Upper lobe of right lung (tissue), 1 donor: ENCODE results near the gene BACE1-AS. TPM values are rescaled to one million over a fixed set of nuclear protein-coding genes. Genes with fewer than 3 reads are reported as not detected.

Experiments used
- ATAC-seq: fragments of 200-7000 bp; cut with Tn5 transposase; one replicate; pipeline ENCODE4 v1.9.1; 2020; ENCODE audit warnings: mild to moderate bottlenecking, moderate library complexity
- DNase-seq: peaks from one replicate; pipeline ENCODE4 v3.0.0-alpha.2; 2020
- H3K27ac ChIP-seq: fragments of 200-600 bp; one replicate; pipeline ENCODE4 v1.8.0; 2022
- H3K27me3 ChIP-seq: fragments of 200-600 bp; one replicate; pipeline ENCODE4 v1.8.0; 2022; ENCODE audit warnings: mild to moderate bottlenecking
- H3K36me3 ChIP-seq: fragments of 200-600 bp; one replicate; pipeline ENCODE4 v1.8.0; 2022
- H3K4me1 ChIP-seq: fragments of 200-600 bp; one replicate; pipeline ENCODE4 v1.8.0; 2022
- H3K4me3 ChIP-seq: fragments of 200-600 bp; one replicate; pipeline ENCODE4 v1.8.0; 2022; ENCODE audit warnings: mild to moderate bottlenecking
- H3K9me3 ChIP-seq: fragments of 200-600 bp; one replicate; pipeline ENCODE4 v1.8.0; 2022
- CTCF ChIP-seq: fragments of 200-600 bp; IDR thresholded peaks from one replicate; pipeline ENCODE4 v1.8.0; 2022; ENCODE audit warnings: antibody characterized with exemption
- intact Hi-C: fragments of 100-400 bp; cut with DNase I; formaldehyde crosslinking; loops from one replicate; pipeline ENCODE4 v1.11.0; 2022
- total RNA-seq: library from RNA; stranded (reverse); fragmentation: NEBNext Ultra II Directional; extraction: Animal tissue kit (Norgen Biotek cat#: 25700); gene quantifications from one replicate; pipeline ENCODE4 v1.2.1, GENCODE V29; 2021
- donor health status: DM: no; HTN: yes; CAD: no; lungs with severe emphysema.

BACE1-AS gene
- total RNA-seq, 1 donor from 2014 or later, result 8.2 TPM

- H3K4me3 ChIP-seq, result peak overlapping the region; percentile 88
- H3K27me3 ChIP-seq, result no peaks in the 10 kb centered on the region
- no peak for DNase-seq
Measured at GRCh38 chr11:117328375-117329010, 37.3 kb downstream of the BACE1-AS start.

GRCh38 chr11:117332843-117333242 lies 41.7 kb downstream of the BACE1-AS start:
- H3K4me1 ChIP-seq, result peaks cover 9% of the 10 kb centered on the region
- H3K9me3 ChIP-seq, result no peaks in the 10 kb centered on the region
- ATAC-seq (no peak), DNase-seq (no peak)
- H3K4me3 ChIP-seq, result no peak overlapping the region
- peaks cover 6% of the 10 kb centered on the region for H3K36me3 ChIP-seq
- H3K27me3 ChIP-seq, result no peaks in the 10 kb centered on the region
- no peak overlapping the region for H3K27ac ChIP-seq
- intact Hi-C loops, result no loop called here
- TF ChIP-seq CTCF, result no peak

More at GRCh38 chr11:117328375-117329010, 37.3 kb downstream of the BACE1-AS start:
- Histone ChIP-seq H3K9me3 (no peaks in the 10 kb centered on the region), H3K36me3 (no peaks in the 10 kb centered on the region), H3K27ac (peak overlapping the region; percentile 97), H3K4me1 (peaks cover 9% of the 10 kb centered on the region)
- ATAC-seq, result peak; percentile 18
- intact Hi-C loops, result no loop called here
- no peak for TF ChIP-seq CTCF

GRCh38 chr11:117333917-117334316 lies 42.8 kb downstream of the BACE1-AS start:
- ATAC-seq, result no peak
- TF ChIP-seq CTCF, result no peak
- no peak overlapping the region for H3K27ac ChIP-seq
- intact Hi-C loops, result no loop called here
- no peak overlapping the region for H3K4me3 ChIP-seq
- H3K9me3 ChIP-seq, result no peaks in the 10 kb centered on the region
- H3K4me1 ChIP-seq, result peaks cover 3% of the 10 kb centered on the region
- DNase-seq, result no peak
- no peaks in the 10 kb centered on the region for H3K27me3 ChIP-seq
- H3K36me3 ChIP-seq, result peaks cover 13% of the 10 kb centered on the region

- H3K27me3 ChIP-seq, result no peaks in the 10 kb centered on the region
- H3K27ac ChIP-seq, result no peak overlapping the region
- H3K9me3 ChIP-seq, result no peaks in the 10 kb centered on the region
- ATAC-seq, result no peak
- intact Hi-C loops, result no loop called here
- peaks cover 20% of the 10 kb centered on the region for H3K36me3 ChIP-seq
- TF ChIP-seq CTCF, result no peak
- H3K4me3 ChIP-seq, result no peak overlapping the region
- no peak for DNase-seq
- no peaks in the 10 kb centered on the region for H3K4me1 ChIP-seq
Measured at GRCh38 chr11:117334896-117335295, 43.8 kb downstream of the BACE1-AS start.

- Histone ChIP-seq H3K4me1 (no peaks in the 10 kb centered on the region), H3K4me3 (no peak overlapping the region), H3K27ac (no peak overlapping the region), H3K36me3 (peaks cover 25% of the 10 kb centered on the region), H3K9me3 (no peaks in the 10 kb centered on the region), H3K27me3 (no peaks in the 10 kb centered on the region)
- no peak for TF ChIP-seq CTCF
- ATAC-seq (no peak), DNase-seq (no peak)
- intact Hi-C loops, result no loop called here
Measured at GRCh38 chr11:117335399-117335798, 44.3 kb downstream of the BACE1-AS start.

GRCh38 chr11:117337076-117337475 lies 45.9 kb downstream of the BACE1-AS start:
- intact Hi-C loops, result no loop called here

More at GRCh38 chr11:117337076-117337475, 45.9 kb downstream of the BACE1-AS start:
- TF ChIP-seq CTCF, result no peak
- Histone ChIP-seq H3K27ac (no peak overlapping the region), H3K27me3 (no peaks in the 10 kb centered on the region), H3K9me3 (no peaks in the 10 kb centered on the region), H3K4me3 (no peak overlapping the region), H3K4me1 (no peaks in the 10 kb centered on the region), H3K36me3 (peaks cover 39% of the 10 kb centered on the region)
- DNase-seq, result no peak
- ATAC-seq, result no peak
